HG02798 (cell line): ENCODE measurements around the gene MPC1L.
"Not testable (repeated sequence)": the region's sequence is repeated elsewhere in the genome, so short reads cannot be mapped to it uniquely, and the experiment has no call there.

Source experiments
- ATAC-seq: cut with Tn5 transposase; IDR thresholded peaks from one replicate; pipeline ENCODE4 v1.9.1; 2021; ENCODE audit warnings: mild to moderate bottlenecking; ENCODE audit not compliant: unreplicated experiment, poor library complexity

Gene MPC1L

DNA sequence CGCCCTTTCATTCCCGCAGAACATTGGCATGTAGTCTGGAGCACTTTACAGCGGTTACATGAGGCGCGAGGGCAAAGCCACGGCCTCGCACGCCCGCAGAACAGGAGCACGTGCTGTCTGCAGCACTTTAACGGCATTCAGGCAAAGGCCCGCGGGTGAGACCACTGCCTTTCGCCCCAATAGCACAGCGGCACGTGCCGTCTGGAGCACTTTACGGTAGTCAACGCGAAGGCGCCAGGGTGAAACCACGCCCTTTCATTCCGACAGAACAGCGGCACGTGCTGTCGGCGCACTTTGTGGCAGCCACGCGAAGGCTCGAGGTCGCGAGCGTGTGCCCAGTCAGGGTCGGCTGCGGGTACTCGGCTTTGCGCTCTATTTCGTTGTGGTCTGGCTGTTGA is at the start of gene MPC1L:
Gene MPC1L, plus strand, starts transcription at position 290 of the 398 bp plus-strand sequence. CDS start 138 bp downstream, outside the sequence.
- no peak for ATAC-seq

DNA sequence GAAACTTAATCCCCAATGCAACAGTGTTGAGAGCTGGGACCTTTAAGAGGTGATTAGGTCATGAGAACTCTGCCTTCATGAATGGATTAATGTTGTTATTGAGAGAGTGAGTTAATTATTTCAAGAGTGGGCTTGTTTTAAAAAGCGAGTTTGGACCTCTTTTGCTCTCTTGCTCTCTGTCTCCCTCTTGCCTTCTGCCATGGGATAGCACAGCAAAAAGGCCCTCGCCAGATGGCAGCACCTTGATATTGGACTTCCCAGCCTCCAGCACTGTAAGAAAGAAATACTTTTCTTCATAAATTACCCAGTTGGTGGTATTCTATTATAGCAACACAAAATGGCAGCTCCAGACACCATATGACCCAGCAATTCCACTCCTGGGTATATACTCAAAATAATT is 49.5 kb upstream of the MPC1L start:
- ATAC-seq, result no peak

- not testable (repeated sequence) for ATAC-seq
Measured at GRCh38 chrX:40575411-40575810, 47.8 kb upstream of the MPC1L start.

- ATAC-seq, result no peak
Measured at GRCh38 chrX:40576291-40576690, 46.9 kb upstream of the MPC1L start.

GRCh38 chrX:40578039-40578695 is 45.1 kb upstream of the MPC1L start:
- ATAC-seq, result no peak

- ATAC-seq, result no peak
Measured at GRCh38 chrX:40579141-40579540, 44.1 kb upstream of the MPC1L start.

DNA sequence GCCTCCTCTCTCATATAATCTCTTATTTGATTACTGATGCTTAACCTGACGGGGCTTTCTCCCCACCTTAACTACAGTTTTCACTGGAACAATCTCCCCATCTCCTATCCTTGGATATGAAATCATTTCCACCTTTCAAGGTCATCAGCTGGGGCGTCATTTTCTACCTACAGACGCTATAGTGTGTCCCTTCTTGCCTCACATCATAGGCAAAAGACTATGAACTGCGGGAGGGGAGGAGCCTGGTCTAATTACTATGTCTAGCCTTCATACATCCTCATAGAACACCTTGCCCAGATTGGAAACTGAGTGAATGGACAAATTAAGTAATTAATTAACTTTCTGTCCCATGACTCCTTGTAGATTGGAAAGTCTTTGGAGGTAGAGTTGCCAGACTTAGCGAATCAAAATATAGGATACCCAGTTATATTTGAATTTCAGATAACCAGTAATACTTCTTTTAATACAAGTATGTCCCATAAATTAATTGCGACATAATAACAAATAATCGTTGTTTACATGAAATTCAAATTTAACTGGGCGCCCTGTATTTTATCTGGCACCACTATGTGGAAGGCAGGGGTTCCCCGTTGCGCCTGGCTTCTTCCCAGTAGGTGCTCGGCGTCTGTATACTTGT is 43.2 kb upstream of the MPC1L start:
- ATAC-seq, result no peak

DNA sequence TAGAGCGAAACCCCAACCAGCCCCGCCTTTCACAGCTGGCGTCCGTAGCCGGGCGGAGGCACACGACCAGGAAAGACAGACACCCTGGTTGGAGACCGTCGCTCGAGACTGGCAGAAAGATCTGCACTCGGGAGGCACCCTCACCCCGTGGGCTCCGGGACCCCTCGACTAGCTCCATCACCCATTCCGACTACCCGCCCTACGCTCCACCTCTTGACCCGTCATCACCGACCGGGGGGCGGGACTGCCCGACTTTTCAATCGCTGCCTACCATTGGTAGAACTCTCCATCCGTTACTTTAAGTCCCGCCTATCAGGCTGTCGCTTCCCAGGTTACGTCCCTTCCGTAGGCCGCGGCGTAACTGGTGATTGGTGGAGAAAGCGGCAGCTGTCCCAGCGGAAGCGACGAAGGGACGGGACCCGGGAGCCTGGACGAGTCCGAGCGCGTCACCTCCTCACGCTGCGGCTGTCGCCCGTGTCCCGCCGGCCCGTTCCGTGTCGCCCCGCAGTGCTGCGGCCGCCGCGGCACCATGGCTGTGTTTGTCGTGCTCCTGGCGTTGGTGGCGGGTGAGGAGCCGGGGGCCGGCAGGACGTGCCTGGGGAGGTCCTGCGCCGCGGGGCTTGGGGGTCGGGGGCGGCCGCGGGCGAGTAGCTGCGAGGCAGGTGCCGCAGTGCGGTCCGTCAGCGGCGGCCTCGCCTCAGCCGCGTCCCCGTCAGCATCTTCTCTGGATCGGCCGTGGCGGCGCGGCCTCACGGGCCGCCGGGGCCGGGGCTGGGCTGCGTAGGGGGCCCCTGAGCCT is 42.5 kb upstream of the MPC1L start, which contains the start of gene ATP6AP2:
Gene ATP6AP2, plus strand, starts transcription at position 434 of the 799 bp plus-strand sequence. Its CDS starts 96 bp downstream, at position 530.
- peak; percentile 98 for ATAC-seq

DNA sequence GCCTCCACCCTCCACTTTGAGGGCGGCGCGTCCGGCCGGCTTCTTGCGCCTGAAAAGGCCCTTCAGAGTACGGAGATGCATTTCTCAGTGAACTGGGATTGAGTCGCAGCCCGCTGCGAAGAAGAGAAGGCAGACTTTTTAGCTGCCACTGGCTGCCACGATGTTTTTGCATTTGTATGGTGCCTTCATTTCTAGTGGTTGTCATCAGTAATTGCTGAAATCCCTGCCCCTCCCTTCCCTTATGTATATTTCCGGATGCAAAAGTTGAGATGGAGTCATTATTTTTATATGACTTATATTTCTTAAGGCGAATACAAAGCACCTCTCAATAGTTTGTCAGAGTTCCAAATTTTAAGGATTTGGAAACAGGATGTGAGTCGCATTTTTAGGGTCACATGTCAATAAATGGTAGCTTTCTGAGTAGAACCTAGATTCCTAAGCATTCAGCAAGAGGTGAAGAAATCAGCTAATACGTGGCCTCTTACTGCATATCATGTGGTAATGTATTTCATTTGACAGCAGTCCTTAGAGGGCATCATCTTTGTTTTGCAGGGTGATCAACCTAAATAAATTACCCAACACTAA is 41.8 kb upstream of the MPC1L start:
- no peak for ATAC-seq

- ATAC-seq, result not testable (repeated sequence)
Measured at GRCh38 chrX:40582178-40582577, 41.0 kb upstream of the MPC1L start.

DNA sequence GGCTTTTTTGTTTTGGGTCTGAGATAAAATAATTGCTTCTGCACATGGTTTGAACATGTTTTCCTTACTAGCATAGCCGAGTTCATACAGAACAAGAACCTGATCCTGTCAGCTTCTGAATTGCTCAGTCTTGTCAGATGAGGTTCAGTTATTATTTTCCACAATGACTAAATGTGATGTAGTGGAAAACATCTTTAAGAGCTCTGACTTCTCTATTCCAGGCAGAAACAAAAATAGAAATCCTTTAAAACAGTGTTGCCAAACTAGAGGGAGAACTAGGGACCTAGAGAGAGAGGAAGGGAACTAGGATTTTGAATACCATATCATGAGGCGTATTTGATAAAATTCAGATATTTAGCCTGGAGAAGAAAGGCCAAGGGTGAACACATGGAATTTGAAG is 40.4 kb upstream of the MPC1L start:
- ATAC-seq, result no peak

DNA sequence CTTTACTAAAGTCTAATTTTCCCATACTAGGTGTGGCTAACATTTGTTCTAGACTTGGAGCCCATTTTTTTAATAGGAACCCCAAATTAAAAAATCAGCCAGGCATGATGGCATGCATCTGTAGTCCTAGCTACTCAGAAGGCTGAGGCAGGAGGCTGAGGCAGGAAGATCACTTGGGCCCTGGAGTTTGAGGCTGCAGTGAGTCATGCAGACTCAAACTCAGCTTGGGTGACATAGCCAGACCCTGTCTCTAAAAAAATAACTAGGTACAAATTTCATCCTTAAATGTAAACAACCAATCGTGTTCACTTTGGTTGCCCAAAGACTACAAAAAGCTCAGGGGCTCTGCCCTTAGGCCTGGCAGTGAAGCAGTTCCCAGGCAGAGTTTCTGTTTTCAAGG is 35.6 kb upstream of the MPC1L start:
- ATAC-seq, result not testable (repeated sequence)

DNA sequence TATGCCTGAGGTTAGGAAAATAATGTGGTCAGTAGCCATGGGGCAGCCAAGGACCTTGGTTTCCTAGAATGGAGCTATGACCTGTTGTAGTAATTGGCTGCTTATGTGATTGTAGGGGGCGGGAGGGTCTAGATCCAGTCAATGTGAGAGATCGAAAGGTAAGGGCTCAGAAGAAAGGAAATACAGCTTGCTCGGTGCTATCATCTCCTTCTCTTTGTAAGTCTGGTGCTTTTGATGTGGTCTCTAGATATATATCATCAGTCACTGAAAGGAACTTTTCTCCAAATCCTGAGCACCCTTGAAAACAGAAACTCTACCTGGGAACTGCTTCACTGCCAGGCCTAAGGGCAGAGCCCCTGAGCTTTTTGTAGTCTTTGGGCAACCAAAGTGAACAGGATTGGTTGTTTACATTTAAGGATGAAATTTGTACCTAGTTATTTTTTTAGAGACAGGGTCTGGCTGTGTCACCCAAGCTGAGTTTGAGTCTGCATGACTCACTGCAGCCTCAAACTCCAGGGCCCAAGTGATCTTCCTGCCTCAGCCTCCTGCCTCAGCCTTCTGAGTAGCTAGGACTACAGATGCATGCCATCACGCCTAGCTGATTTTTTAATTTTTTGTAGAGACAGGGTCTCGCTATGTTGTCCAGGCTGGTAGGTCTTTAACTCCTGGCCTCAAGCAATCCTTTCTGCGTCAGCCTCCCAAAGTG is 33.5 kb upstream of the MPC1L start:
- ATAC-seq, result not testable (repeated sequence)

- no peak for ATAC-seq
Measured at GRCh38 chrX:40603446-40603845, 19.8 kb upstream of the MPC1L start.

DNA sequence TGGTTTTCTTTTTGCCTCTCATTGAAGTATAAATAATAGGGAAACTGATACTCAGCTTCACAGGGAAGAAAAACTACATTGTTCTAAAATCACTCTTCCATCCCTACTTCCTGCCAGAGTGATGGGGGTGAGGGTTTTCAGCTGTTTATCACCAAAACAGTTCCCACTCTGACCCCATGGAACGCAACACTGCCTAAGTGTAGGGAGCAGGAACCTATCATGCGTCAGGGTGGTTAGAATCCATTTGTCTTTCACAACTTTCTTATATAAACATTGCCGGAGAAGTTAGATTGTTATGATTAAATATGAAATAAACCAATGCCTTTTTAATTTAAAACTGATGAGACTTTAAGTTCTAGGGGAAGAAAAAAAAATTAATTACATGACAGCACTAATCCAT is 15.8 kb upstream of the MPC1L start:
- no peak for ATAC-seq

- ATAC-seq, result no peak
Measured at GRCh38 chrX:40612511-40612910, 10.7 kb upstream of the MPC1L start.

GRCh38 chrX:40615976-40616375 is 7.3 kb upstream of the MPC1L start:
- no peak for ATAC-seq

- no peak for ATAC-seq
Measured at GRCh38 chrX:40617566-40617965, 5.7 kb upstream of the MPC1L start.

DNA sequence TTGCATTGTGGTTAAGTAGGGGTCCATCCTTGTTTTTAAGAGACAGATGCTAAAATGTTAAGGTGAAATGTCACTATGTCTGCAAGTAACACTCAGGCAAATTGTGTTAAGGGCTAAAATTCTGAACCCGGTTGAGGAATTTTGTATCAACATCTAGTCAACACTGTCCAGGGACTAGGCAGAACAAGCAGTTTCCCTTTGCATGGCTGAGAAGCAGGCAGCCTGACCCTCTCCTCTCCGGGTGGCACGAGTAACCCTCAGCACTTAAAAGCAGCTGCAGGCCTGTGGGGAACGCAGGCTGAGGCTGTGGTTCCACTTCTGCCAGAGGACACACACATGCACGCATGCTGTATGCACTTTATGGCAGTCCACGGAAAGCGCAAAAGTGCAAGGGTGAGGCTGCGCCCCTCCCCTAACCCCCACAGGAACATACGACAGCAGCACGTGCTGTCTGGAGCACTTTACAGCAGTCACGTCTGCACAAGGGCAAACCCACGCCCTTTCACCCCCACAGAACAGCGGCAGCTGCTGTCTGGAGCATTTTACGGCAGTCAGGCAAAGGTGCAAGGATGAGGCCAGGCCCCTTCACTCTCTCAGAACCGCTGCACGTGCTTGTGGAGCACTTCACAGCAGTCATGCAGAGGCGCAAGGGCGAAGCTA is 619 bp upstream of the MPC1L start:
- no peak for ATAC-seq

DNA sequence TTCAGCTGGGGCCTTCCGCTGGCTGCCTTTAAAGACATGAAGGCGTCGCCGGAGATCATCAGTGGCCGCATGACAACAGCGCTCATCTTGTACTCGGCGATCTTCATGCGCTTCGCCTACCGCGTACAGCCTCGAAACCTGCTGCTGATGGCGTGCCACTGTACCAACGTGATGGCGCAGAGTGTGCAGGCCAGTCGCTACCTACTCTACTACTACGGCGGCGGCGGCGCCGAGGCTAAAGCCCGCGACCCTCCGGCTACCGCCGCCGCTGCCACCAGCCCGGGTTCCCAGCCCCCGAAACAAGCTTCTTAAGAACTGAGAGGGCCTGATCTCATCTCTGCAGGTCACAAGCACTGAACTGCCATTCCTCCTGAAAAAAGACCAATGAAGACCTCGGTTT is 437 bp downstream of the MPC1L start:
- no peak for ATAC-seq
